NCI-H2171 treated with DMSO at 0.1 percent for 48 hours (cell line): ENCODE measurements around the gene SFTPD.
"Not testable (repeated sequence)": the region's sequence is repeated elsewhere in the genome, so short reads cannot be mapped to it uniquely, and the experiment has no call there.

Experiments
- DNase-seq: peaks from one replicate; lab custom pipeline; 2025; lab: John Stamatoyannopoulos, UW

The SFTPD gene

GRCh38 chr10:79925614-79926013 is 23.3 kb downstream of the SFTPD start:
- DNase-seq = no peak

GRCh38 chr10:79923669-79924068 is 25.2 kb downstream of the SFTPD start:
- DNase-seq = no peak

DNA sequence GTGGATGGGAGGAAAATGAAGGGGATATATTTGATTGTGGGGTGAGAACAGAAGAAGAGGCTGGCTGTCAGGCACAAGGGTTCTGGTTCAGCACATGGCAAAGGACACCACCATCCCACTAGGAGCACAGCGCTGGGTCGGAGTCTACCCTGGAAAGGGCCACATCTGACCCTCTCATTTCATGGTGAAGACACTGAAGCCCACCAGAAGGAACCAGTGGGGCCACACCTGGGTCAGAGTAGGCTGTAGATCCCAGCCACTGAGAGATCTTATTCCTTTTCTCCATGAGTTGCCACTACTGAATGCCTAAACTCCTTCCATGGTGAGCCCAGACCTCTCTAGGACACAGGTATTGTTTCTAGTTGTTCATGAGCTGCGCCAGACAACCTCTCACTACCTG is 25.8 kb downstream of the SFTPD start:
- DNase-seq = no peak

- DNase-seq = not testable (repeated sequence)
Observed at GRCh38 chr10:79922011-79922412, 26.9 kb downstream of the SFTPD start.

DNA sequence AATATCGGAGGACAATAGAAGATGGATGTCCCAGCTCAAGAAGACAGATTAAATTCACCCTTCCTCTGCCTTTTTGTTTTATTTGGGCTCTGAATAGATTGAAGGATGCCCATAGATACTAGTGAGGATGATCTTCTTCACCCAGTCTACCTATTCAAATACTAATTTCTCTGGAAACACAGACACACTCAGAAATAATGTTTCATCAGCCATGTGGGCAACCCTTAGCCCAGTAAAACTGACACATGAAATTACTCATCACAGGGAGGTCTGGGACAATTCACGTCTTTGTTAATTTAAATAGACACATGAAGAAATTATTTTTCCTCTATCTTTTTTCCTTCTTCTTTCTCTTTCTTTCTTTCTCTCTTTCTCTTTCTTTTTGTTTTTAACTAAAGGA is 33.1 kb downstream of the SFTPD start:
- DNase-seq = not testable (repeated sequence)

DNA sequence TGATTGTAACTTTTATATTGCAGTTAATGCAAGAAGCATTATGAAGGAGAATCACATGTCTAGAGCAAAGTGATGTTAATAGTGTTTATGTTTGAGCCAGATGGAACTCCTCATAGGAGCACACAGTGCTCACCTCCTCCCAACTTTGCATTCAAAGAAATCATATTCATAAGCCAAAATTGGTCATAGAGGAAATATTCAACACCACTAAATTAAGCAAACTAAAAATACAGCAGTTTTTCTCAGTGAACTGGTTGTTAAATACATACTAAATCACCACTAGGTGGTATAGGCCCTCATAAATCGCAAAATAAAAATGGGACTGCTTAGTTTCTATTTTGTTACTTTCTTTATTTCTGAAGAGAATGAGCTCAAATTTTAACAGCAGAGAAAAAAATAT is 34.4 kb downstream of the SFTPD start:
- DNase-seq = not testable (repeated sequence)

GRCh38 chr10:79910836-79911235 is 38.1 kb downstream of the SFTPD start:
- DNase-seq = no peak

GRCh38 chr10:79910344-79910743 is 38.6 kb downstream of the SFTPD start:
- DNase-seq = no peak

GRCh38 chr10:79905322-79906314 is 43.3 kb downstream of the SFTPD start:
- DNase-seq = no peak

DNA sequence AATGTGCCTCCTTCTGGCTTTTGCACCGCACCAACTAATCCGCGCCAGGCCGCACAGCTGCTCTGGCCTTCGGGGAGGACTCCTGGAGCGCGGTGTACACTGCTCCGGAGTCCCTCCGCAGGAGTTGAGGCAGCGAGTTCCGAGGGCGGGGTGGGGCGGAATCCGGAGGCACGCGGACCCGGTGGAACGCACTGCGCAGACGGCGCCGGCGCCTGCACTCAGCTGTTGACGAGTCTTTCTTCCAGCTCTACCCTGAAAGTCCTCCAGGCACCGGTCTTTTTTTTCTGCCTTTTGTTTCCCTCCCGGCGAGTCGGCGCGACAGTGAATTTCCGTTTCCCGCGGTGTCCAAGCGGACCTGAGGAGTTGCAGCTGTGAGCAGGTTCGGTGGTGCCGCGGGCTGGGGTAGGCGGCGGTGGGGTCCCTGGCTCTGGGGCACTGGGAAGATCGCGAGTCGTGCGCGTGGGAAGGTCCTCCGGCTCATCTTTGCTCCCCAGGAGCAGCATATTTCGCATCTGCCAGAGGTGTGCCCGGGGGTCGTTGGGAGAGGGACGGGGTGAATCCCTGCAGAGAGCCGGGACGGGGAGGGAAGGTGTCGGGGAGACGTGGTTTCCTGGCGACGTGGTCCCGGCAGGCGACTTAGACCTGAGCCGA is 44.1 kb downstream of the SFTPD start:
- DNase-seq = peak; percentile 68

- DNase-seq = not testable (repeated sequence)
Observed at GRCh38 chr10:79901571-79901970, 47.3 kb downstream of the SFTPD start.

GRCh38 chr10:79898597-79899325 is 50.1 kb downstream of the SFTPD start:
- DNase-seq = no peak

GRCh38 chr10:79892896-79893295 is 56.0 kb downstream of the SFTPD start:
- not testable (repeated sequence) for DNase-seq

- no peak for DNase-seq
Observed at GRCh38 chr10:79890469-79890868, 58.4 kb downstream of the SFTPD start.

DNA sequence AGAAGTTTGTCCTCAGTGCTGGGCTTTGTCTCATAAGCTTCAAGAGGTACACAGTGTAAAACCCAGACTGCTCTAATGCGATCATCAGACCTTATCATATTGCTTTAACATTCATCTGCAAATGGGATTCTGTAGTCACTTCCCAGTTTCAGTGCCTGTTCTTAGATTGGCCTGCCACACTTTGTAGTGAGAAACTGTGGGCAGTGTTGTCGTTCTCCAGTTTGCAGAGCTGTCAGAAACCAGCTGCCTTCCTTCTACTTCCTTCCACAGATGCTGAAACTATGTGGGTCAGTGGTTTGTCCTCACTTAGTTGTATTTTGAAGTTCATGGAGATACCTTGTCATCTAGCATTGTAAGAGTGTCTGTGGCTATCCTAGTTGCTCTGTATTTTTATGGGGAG is 59.9 kb downstream of the SFTPD start:
- not testable (repeated sequence) for DNase-seq
